PC-3 (cell line): ENCODE results near the gene THTPA.

Source experiments
- CTCF ChIP-seq: fragments of 300-600 bp; sonication (generic); conservative IDR thresholded peaks from 2 replicates; pipeline ENCODE4 v1.5.1; 2017; ENCODE audit warnings: antibody characterized with exemption, low read depth, mild to moderate bottlenecking, low read length
- EZH2 ChIP-seq: fragments of 300-600 bp; sonication (generic); IDR thresholded peaks from one replicate; pipeline ENCODE4 v1.6.1; 2017; ENCODE audit warnings: antibody characterized with exemption, mild to moderate bottlenecking, low read length; ENCODE audit not compliant: unreplicated experiment
- EZH2phosphoT487 ChIP-seq: fragments of 300-600 bp; sonication (generic); IDR thresholded peaks from 2 replicates; pipeline ENCODE4 v1.6.1; 2018; ENCODE audit warnings: mild to moderate bottlenecking, antibody characterized with exemption, low read length, borderline replicate concordance

- no peak for TF ChIP-seq CTCF
- TF ChIP-seq EZH2phosphoT487 = no peak
- no peak for TF ChIP-seq EZH2
Measured at GRCh38 chr14:23572524-23572828, 16.4 kb downstream of the THTPA start.
